ENCODE results near the gene CIBAR2. TPM values are rescaled to one million over a fixed set of nuclear protein-coding genes. Genes with fewer than 3 reads are reported as not detected.

The CIBAR2 gene
- polyA plus RNA-seq, 3 donors = not detected

DNA sequence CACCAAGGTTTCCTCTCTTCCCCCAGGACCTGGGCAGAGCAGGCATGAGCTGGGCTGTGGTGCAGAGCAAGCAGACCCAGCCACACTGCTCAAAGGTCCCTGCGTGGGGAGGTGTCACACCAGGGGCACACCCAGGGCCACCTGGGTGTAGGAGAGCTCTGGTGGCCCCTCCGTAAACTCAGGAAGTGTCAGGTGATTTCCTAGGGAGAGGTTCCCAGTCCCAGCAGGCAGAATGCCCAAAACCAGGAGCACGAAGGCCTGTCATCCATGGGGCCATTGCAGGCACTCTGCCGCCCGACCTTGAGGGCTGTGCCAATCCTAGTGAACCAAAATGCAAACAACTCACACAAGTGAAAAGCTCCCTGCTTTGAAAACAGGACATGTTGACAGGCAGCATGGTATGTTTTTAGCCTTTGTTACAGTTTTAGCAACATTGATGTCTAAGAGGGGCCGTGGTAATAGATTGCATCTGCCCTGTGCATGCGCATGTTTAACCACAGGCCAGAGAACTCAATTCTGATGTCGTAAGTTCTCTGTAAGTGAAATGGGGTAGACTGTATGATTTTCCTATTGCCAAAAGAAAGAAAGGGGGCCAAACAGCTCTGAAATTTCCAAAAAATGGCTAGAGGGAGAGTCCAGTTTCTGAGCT lies 21.3 kb downstream of the CIBAR2 start:
- H3K27ac ChIP-seq (ENCODE audit: low read depth, low read length) = no peak overlapping the region
- WGBS, 3 donors = 41 to 71% (median 66%) methylated on average over 7 to 8 of the region's 8 CpGs

DNA sequence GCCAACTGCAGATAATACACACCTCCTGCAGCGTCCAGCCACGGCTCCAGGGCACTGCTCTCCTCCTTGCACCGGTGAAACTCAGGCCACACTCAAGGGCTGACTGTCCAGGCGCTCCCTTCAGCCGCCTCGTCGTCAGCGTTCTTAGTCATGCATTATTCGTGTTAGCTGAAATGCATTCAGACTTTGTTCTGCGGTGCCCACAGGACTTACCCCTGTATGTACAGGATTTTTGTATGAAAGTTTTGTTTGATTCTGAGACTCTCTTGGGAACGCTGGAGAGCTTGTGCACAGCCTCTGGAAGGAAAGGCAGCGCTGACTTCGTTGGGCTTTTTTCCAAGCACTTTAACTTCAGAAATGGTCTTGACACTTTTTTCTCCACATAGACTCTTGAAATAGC lies 22.1 kb downstream of the CIBAR2 start:
- 72 to 77% (median 74%) methylated on average over 13 of the region's 13 CpGs for WGBS, 3 donors
- no peak overlapping the region for H3K27ac ChIP-seq (ENCODE audit: low read depth, low read length)

DNA sequence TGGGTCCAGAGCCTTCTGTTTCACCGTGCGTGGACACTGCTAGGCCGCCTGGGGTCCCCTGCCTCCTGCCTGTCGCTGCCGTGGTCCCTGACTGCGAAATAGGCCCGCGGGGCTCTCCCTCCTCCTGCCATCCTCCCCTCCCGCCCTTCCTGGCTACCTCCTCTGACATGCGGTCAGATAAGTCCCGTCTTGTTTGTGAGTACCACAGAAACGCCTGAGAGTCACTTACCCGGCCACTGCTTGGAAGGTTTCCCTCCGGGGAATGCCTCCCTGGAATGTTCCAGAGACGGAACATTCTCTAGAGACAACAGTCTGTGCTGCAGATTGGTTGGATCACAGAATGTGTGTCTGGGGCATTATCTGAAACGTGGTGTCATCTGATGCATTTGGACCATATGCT lies 22.7 kb downstream of the CIBAR2 start:
- WGBS, 3 donors = 78 to 80% (median 80%) methylated on average over 16 of the region's 16 CpGs
- H3K27ac ChIP-seq (ENCODE audit: low read depth, low read length) = no peak overlapping the region

GRCh38 chr16:85088570-85089199 lies 23.6 kb downstream of the CIBAR2 start:
- 74 to 87% (median 75%) methylated on average over 27 to 31 of the region's 31 CpGs for WGBS, 3 donors
- no peak overlapping the region for H3K27ac ChIP-seq (ENCODE audit: low read depth, low read length)

DNA sequence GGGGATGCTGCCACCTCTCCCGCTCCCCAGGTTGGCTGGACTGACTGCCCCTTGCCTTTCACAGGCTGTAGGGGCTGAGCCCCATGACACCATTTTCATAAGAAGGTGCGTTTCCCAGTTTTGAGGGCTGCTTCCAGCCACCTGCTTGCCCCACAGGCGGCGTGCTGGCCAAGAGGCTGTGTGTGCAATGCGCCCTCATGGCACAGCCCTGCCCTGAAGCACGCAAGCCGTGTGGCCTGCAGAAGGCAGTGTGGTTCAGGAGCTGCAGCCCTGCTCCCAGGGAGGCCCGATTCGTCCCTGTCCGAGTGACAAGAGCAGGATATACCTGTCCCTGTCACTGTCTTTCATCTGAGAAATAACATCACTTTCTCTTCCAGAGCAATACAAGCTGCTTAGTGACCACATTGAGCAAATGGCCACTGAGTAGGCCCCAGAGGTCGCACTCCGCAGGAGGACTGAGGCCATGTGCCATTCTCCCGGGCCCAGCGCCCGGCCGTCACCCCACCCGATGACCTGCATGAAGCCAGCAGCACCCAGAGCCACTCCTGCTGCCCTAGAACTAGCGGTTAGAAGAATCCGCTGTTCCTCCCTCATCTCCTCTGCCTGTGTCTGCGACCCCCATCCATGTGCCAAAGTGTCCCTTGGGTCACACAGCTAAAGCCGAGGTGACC lies 24.2 kb downstream of the CIBAR2 start:
- no peak overlapping the region for H3K27ac ChIP-seq (ENCODE audit: low read depth, low read length)
- WGBS, 3 donors = 87 to 96% (median 96%) methylated on average over 21 of the region's 21 CpGs

DNA sequence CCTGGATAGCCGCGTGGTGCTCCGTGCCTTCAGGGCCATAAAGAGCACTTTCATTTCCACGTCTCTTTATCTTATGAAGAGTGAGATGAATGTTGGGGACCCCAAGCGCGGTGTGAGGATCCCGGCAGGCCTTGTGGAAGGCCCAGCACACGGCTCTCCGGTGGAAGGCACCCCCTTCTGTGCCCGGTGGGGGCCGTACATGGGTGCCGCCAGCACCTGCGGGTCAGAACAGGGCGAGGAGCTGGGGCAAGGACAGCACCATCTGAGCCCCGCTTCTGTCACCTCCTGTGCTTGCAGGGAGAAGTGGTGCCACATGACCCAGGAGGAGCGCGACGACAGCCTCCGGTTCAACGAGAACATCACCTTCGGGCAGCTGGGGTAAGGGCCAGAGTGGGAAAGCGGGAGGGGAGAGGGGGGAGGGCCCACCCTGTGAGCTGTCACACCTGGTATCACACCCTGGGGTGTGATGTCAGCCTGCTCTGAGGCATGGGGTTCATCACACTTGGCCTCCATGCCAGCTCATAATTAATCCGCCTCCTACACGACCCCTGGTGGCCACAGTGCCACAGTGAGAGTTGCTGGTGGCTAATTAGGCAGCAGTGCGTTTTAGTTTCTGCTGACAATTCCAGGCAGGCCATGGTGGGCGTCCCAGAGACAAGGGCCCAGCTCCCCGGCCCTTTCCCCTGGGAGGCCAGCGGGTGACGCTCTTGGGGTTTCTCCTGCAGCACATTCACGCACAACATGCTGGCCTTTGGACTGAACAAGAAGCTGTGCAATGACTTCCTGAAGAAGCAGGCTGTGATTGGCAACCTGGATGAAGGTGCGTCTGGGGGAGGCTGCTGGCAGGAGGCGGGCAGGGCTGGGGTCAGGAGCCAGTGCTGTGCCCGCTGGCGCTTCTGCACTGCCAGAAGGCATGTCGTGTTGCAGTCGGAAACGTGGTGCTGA lies 25.7 kb downstream of the CIBAR2 start:
- H3K27ac ChIP-seq (ENCODE audit: low read depth, low read length) = no peak overlapping the region
- 77 to 82% (median 78%) methylated on average over 37 of the region's 37 CpGs for WGBS, 3 donors

- H3K27ac ChIP-seq (ENCODE audit: low read depth, low read length) = no peak overlapping the region
- 94 to 98% (median 96%) methylated on average over 17 of the region's 17 CpGs for WGBS, 3 donors
These were observed 26.6 kb downstream of the CIBAR2 start for GRCh38 chr16:85085721-85086120.

DNA sequence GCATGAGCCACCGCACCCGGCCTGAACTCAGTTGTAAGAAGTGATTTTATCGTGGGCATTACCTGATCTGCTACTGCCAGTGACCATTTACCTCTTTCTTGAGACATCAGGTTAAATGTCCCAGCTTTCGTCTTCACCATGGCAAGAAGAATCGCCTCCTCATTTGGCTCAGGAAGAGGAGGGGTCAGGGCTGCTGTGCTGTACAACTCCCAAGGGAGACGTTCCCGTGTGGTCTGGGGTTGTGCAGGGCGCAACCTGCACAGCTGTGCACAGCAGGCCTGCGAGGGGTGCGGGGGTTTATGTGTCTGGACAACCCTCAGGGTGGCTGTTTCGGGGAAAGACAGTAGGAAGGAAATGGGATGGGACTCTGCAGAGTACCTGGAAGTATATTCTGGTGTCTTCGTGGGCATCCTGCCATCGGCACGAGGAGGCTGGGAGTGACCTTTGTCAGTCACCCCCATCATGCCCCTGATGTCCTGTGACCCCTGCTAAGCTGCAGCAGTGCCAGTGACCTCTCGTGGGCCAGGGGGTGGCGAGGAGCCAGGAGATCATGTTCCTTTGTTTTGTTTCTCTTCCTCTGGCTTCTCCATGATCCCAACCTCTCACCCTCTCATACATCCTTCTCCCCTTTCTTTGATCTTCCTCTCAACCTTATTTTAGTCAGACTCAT lies 27.3 kb downstream of the CIBAR2 start:
- H3K27ac ChIP-seq (ENCODE audit: low read depth, low read length) = no peak overlapping the region
- 79 to 82% (median 80%) methylated on average over 16 of the region's 16 CpGs for WGBS, 3 donors

DNA sequence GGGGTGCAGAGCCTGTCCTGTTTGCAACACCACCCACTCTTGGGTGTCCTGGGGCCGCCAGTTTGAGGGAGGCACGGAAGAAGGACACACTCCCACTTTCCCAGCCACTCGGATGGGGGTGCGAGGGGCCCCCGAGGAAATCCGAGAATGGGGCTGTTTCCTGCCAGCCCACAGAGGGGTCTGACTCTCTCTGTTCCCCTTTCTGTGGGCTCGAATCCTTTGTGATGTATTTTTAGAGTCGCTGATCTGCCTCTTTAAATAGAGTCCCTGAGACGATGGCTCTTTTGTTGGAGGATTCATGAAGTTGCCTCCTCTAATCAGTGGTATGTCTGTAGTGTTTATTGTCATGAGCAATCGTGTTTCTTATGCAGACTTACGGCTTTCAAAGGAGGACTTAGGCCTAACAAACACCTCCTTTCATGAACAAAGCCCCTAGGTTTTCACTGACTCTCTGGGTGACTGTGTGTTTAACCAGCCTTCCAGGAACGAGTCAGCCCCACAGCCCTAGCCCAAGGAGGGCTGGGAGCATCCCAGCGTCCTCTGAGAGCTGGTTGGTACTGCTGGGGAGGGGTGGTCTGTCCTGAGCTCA lies 29.1 kb downstream of the CIBAR2 start:
- no peak overlapping the region for H3K27ac ChIP-seq (ENCODE audit: low read depth, low read length)
- WGBS, 3 donors = 42 to 80% (median 49%) methylated on average over 13 of the region's 13 CpGs

GRCh38 chr16:85082173-85083050 lies 29.9 kb downstream of the CIBAR2 start:
- no peak overlapping the region for H3K27ac ChIP-seq (ENCODE audit: low read depth, low read length)
- WGBS, 3 donors = 50 to 66% (median 53%) methylated on average over 33 of the region's 33 CpGs

DNA sequence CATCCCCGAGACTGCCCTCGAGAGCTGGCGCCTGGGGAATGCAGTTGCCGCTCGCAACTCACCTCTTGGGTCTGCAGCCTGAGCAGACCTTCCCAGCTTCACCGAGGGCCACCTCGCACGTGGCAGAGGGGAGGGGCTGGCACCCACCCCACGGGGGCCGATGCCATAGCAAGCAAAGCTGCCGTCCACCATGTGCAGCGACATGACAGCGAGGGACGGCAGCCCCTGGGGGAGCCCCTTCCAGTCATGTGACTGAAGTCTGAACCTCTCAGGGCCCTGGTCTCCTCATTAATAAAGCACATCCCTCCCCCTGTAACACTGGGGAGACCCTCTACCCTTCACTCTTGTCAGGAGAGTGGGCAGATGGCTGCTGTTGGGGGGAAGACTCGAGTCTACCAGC lies 30.5 kb downstream of the CIBAR2 start:
- WGBS, 3 donors = 87 to 94% (median 88%) methylated on average over 15 of the region's 15 CpGs
- no peak overlapping the region for H3K27ac ChIP-seq (ENCODE audit: low read depth, low read length)

DNA sequence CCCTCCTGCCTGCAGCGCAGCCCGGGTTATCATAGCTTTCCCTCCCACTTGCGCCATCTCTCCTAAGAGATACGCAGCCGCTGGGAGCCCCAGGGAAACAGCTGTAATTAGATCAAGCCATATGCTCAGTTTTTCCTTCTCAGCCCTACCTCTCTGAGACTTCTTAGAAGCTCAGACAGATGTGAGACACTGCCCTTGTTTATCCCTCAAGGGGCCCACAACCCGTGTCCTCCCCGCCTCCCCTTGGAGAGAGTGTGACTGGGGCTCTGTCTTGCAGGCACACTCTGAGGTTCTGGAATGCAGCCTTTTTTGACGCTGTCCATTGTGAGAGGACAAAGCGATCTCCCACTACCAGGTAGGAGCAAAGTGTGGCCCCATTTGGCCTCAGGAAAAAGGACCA lies 31.2 kb downstream of the CIBAR2 start:
- 88 to 90% (median 90%) methylated on average over 9 of the region's 9 CpGs for WGBS, 3 donors
- H3K27ac ChIP-seq (ENCODE audit: low read depth, low read length) = no peak overlapping the region

DNA sequence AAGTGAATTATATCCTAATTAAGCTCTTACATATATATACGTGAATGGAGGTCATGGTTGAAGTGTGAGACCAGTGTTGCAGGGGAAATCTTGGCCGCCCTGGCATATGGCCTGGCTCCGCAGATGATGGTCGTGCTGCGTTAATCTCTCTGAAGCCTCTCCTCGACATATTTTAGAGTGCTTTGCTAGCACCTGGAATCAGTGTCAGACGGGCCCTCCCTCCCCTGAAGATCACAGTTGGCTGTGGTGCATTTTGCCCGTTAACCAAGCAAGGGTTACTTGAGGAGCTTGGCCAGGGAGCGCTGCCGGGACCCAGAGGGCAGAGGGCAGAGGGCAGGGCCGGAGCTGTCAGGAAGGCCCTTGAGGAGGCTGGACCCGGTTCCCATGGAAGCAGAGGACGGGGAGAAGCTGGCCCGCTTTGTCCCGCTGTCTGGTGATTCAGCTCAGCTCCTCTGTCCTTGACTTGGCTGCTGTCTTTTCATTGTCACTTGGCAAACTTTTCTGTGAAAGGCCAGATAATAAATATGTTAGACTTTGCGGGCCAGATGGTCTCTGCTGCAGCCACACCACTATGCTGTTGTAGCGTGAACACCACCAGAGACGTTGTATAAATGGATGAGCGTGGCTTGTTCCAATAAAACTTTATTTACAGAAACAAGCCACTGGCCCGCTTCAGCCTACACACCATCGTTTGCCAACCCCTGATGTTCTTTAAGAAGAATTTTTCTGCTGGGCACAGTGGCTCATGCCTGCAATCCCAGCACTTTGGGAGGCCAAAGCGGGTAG lies 32.3 kb downstream of the CIBAR2 start:
- WGBS, 3 donors = 86 to 92% (median 87%) methylated on average over 22 of the region's 22 CpGs
- H3K27ac ChIP-seq (ENCODE audit: low read depth, low read length) = no peak overlapping the region

DNA sequence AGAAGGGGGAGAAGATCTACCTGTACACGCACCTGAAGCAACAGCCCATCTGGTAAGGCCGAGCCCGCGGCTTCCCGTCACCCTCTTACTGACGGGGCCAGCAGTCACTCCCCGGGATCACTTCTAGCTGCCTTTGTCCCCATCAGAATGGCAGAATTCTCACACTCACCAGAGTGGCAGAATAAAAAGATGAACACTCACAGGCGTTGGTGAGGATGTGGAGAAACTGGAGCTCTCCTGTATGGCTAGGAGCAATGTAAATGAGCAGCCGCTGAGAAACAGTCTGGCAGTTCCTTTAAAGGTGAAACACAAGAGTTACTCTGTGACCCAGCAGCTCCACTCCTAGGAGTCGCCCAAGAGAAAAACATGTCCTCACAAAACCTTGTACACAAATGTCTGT lies 33.3 kb downstream of the CIBAR2 start:
- H3K27ac ChIP-seq (ENCODE audit: low read depth, low read length) = no peak overlapping the region
- 96 to 98% (median 97%) methylated on average over 10 of the region's 10 CpGs for WGBS, 3 donors

DNA sequence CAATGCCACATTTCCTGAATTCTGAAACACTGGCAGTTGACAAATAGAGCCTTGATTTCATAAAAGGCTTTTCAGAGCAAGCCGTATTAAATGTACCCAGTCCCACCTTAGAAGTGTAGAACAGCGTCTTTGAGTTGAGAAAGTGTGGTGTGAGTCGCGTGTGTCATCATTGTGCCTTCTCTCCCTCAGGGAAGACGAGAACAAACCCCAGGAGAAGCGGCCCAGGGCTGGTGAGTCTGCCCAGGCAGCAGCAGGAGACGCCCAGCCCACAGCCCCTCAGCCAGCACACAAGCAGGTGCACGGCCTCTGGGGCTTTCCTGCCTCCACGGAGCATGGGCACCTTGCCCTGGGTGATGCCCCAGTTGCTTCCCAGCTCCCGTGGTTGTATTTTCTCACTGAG lies 34.0 kb downstream of the CIBAR2 start:
- 58 to 92% (median 71%) methylated on average over 10 of the region's 10 CpGs for WGBS, 3 donors

DNA sequence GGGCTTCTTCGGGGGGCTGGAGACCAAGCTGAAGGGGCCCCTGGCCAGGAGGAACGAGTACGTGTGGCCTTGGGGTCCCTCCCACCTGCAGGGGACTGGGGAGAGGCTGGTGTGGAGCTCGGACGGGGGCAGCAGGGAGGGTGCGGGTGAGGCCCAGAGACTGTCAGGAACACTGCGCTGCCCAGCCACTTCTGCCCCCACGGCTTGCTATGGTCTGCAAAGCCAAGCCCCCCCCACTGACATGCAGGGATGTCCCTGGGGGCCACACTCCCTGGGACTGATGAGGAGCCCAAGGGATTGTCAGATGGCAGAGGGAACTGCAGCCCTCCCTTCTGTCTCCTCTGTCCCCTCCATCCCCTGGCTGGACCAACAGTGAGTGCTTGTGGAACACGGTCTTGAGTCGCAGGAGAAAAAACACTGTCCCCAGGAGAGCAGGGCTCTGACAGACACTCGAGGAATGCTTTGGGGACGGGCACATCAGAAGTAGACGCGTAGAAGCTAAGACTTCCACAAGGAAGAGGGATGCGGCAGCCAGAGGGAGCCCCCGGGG lies 34.6 kb downstream of the CIBAR2 start:
- H3K27ac ChIP-seq (ENCODE audit: low read depth, low read length) = no peak overlapping the region
- 79 to 92% (median 85%) methylated on average over 16 of the region's 16 CpGs for WGBS, 3 donors

More for the DNA sequence above, 34.0 kb downstream of the CIBAR2 start:
- no peak overlapping the region for H3K27ac ChIP-seq (ENCODE audit: low read depth, low read length)
